Measurements from ENCODE around the gene PIK3IP1.

Gene PIK3IP1

GRCh38 chr22:31281733-31282132, 10.6 kb downstream of the PIK3IP1 start:
- CTCF ChIA-PET, result interaction anchor here (1.0 kb wide), 1 partner anchor 32 kb away, joined by 5 read pairs; no protein-coding TSS in a partner anchor
- POLR2A ChIA-PET (ENCODE audit: low non-redundant PET), result no interaction called here

GRCh38 chr22:31279821-31280505, 12.3 kb downstream of the PIK3IP1 start:
- DNase-seq (ENCODE audit: low spot score), result peak; percentile 14
- POLR2A ChIA-PET (ENCODE audit: low non-redundant PET), result no interaction called here
- H3K27ac ChIP-seq, result peak overlapping the region; percentile 51
- CTCF ChIA-PET, result interaction anchor here (0.5 kb wide), 1 partner anchor 29 kb away, joined by 3 read pairs; no protein-coding TSS in a partner anchor
- TF ChIP-seq CTCF (conservative IDR thresholded peaks at IDR 0.05; ENCODE audit: low read depth), result no peak

More at GRCh38 chr22:31281733-31282132, 10.6 kb downstream of the PIK3IP1 start:
- no peak for DNase-seq (ENCODE audit: low spot score)
- TF ChIP-seq CTCF (conservative IDR thresholded peaks at IDR 0.05; ENCODE audit: low read depth), result no peak
- peak overlapping the region; percentile 47 for H3K27ac ChIP-seq

GRCh38 chr22:31279327-31279669, 13.0 kb downstream of the PIK3IP1 start:
- ChIA-PET POLR2A (ENCODE audit: low non-redundant PET) (no interaction called here), CTCF (interaction anchor here (0.5 kb wide), 1 partner anchor 28 kb away, joined by 3 read pairs; no protein-coding TSS in a partner anchor)
- peak overlapping the region; percentile 51 for H3K27ac ChIP-seq
- no peak for DNase-seq (ENCODE audit: low spot score)
- no peak for TF ChIP-seq CTCF (conservative IDR thresholded peaks at IDR 0.05; ENCODE audit: low read depth)

GRCh38 chr22:31278626-31279326, 13.5 kb downstream of the PIK3IP1 start:
- TF ChIP-seq CTCF (conservative IDR thresholded peaks at IDR 0.05; ENCODE audit: low read depth), result no peak
- POLR2A ChIA-PET (ENCODE audit: low non-redundant PET), result no interaction called here
- CTCF ChIA-PET, result no interaction called here
- peak overlapping the region; percentile 51 for H3K27ac ChIP-seq
- no peak for DNase-seq (ENCODE audit: low spot score)

GRCh38 chr22:31278151-31278621, 14.1 kb downstream of the PIK3IP1 start:
- TF ChIP-seq CTCF (conservative IDR thresholded peaks at IDR 0.05; ENCODE audit: low read depth), result no peak
- CTCF ChIA-PET, result no interaction called here
- POLR2A ChIA-PET (ENCODE audit: low non-redundant PET), result no interaction called here
- H3K27ac ChIP-seq, result peak overlapping the region; percentile 51
- no peak for DNase-seq (ENCODE audit: low spot score)

- ChIA-PET CTCF (interaction anchor here (1.1 kb wide), 1 partner anchor 328 kb away, joined by 3 read pairs; no protein-coding TSS in a partner anchor), POLR2A (ENCODE audit: low non-redundant PET) (no interaction called here)
- TF ChIP-seq CTCF (conservative IDR thresholded peaks at IDR 0.05; ENCODE audit: low read depth), result no peak
- DNase-seq (ENCODE audit: low spot score), result no peak
- no peak overlapping the region for H3K27ac ChIP-seq
These were observed 14.5 kb downstream of the PIK3IP1 start for GRCh38 chr22:31277741-31278140.

All from RWPE1 (cell line).